ENCODE results near the gene CLEC5A.

- TF ChIP-seq CTCF (IDR thresholded peaks at IDR 0.05) (no peak), POLR2A (IDR thresholded peaks at IDR 0.05) (no peak)
Measured at GRCh38 chr7:141950806-141951205, 4.0 kb upstream of the CLEC5A start.

Data from lower leg skin (tissue), 3 donors.